Left ventricle myocardium inferior (tissue), 1 donor: Measurements from ENCODE around the gene TMPRSS7. TPM values are rescaled to one million over a fixed set of nuclear protein-coding genes. Genes with fewer than 3 reads are reported as not detected.
"Not testable (repeated sequence)": the region's sequence is repeated elsewhere in the genome, so short reads cannot be mapped to it uniquely, and the experiment has no call there.

Experiments used
- DNase-seq: peaks from one replicate; pipeline ENCODE4 v3.0.0-alpha.2; 2020
- H3K27ac ChIP-seq: fragments of 200-600 bp; replicated peaks from 2 replicates; pipeline ENCODE4 v1.8.0; 2021
- H3K27me3 ChIP-seq: fragments of 200-600 bp; 2 replicates; pipeline ENCODE4 v1.8.0; 2021; ENCODE audit warnings: low read depth
- H3K36me3 ChIP-seq: fragments of 200-600 bp; 2 replicates; pipeline ENCODE4 v1.8.0; 2021
- H3K4me1 ChIP-seq: fragments of 200-600 bp; 2 replicates; pipeline ENCODE4 v1.8.0; 2021
- H3K4me3 ChIP-seq: fragments of 200-600 bp; 2 replicates; pipeline ENCODE4 v1.8.0; 2021; ENCODE audit warnings: mild to moderate bottlenecking, moderate library complexity
- H3K9me3 ChIP-seq: fragments of 200-600 bp; replicated peaks from 2 replicates; pipeline ENCODE4 v1.8.0; 2021
- intact Hi-C: fragments of 100-400 bp; cut with micrococcal nuclease; formaldehyde crosslinking; loops from one replicate; pipeline ENCODE4 v1.11.0; 2022
- total RNA-seq: library from RNA; stranded (reverse); fragmentation: NEBNext Ultra II Directional; extraction: Animal tissue kit (Norgen Biotek cat#: 25700); gene quantifications from one replicate; pipeline ENCODE4 v1.2.1, GENCODE V29; 2021
- TF ChIP-seq, protein P1 (sequence below): fragments of 200-600 bp; IDR thresholded peaks from 2 replicates; pipeline ENCODE4 v1.8.0; 2021; ENCODE audit warnings: antibody characterized with exemption, mild to moderate bottlenecking, borderline replicate concordance
- donor health status: DM: no; HTN: yes; CAD: no; lungs with severe emphysema.

Gene TMPRSS7
- total RNA-seq, 1 donor from 2014 or later = not detected

GRCh38 chr3:112048911-112049310 lies 14.4 kb downstream of the TMPRSS7 start:
- intact Hi-C loops = no loop called here
- H3K27me3 ChIP-seq = peaks cover 9% of the 10 kb centered on the region
- H3K27ac ChIP-seq = no peak overlapping the region
- peaks cover 4% of the 10 kb centered on the region for H3K4me1 ChIP-seq
- TF ChIP-seq, protein P1, sequence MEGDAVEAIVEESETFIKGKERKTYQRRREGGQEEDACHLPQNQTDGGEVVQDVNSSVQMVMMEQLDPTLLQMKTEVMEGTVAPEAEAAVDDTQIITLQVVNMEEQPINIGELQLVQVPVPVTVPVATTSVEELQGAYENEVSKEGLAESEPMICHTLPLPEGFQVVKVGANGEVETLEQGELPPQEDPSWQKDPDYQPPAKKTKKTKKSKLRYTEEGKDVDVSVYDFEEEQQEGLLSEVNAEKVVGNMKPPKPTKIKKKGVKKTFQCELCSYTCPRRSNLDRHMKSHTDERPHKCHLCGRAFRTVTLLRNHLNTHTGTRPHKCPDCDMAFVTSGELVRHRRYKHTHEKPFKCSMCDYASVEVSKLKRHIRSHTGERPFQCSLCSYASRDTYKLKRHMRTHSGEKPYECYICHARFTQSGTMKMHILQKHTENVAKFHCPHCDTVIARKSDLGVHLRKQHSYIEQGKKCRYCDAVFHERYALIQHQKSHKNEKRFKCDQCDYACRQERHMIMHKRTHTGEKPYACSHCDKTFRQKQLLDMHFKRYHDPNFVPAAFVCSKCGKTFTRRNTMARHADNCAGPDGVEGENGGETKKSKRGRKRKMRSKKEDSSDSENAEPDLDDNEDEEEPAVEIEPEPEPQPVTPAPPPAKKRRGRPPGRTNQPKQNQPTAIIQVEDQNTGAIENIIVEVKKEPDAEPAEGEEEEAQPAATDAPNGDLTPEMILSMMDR = no peak
- H3K4me3 ChIP-seq = no peak overlapping the region
- no peak for DNase-seq
- H3K36me3 ChIP-seq = no peaks in the 10 kb centered on the region
- no peaks in the 10 kb centered on the region for H3K9me3 ChIP-seq

DNA sequence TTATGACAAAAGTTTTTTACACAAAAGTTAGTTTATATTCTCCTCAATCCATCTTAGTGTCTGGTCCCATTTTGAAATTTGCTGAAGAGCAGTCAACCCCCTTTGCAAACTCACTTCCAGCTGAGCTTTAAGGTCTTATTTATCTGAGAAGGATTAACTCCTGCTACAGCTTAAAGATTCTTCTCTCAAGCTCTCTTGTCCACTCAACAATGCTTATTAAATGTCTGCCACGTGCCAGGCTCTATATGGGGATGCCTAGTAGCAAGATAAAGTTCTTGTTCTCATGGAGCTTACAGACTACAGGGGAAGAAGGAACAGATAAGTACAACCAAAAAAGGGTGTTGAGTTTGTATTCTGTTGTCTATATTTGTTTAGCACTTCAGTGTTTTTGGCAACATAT lies 18.7 kb downstream of the TMPRSS7 start:
- Histone ChIP-seq H3K4me1 (no peaks in the 10 kb centered on the region), H3K36me3 (no peaks in the 10 kb centered on the region), H3K27me3 (peaks cover 24% of the 10 kb centered on the region), H3K27ac (no peak overlapping the region), H3K4me3 (no peak overlapping the region), H3K9me3 (no peaks in the 10 kb centered on the region)
- TF ChIP-seq, protein P1 = no peak
- intact Hi-C loops = no loop called here
- no peak for DNase-seq

DNA sequence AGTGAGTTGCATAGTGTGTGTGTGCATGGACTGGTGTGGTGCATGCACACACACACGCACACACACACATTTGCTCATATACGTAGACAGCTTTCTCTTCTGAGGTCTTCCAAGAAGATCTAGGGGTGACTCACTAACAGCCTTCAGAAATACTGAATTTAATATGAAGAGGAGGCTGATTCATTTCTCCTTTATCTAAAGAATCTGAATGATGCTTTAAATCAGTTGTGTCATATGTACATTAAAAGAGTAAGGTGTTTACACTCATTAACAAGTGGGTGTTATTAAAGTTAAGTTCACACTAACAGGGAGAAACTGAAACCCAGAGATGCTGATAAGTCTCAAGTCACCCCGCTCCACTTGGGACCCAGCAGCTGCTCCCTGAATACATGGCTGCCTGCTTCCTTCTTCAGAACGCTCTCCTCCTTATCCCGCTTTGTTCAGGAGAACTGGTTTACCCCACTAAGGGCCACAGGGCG lies 22.0 kb downstream of the TMPRSS7 start:
- intact Hi-C loops = no loop called here
- Histone ChIP-seq H3K4me3 (no peak overlapping the region), H3K27me3 (peaks cover 22% of the 10 kb centered on the region), H3K36me3 (no peaks in the 10 kb centered on the region), H3K4me1 (no peaks in the 10 kb centered on the region), H3K9me3 (no peaks in the 10 kb centered on the region), H3K27ac (no peak overlapping the region)
- TF ChIP-seq, protein P1 = no peak
- no peak for DNase-seq

DNA sequence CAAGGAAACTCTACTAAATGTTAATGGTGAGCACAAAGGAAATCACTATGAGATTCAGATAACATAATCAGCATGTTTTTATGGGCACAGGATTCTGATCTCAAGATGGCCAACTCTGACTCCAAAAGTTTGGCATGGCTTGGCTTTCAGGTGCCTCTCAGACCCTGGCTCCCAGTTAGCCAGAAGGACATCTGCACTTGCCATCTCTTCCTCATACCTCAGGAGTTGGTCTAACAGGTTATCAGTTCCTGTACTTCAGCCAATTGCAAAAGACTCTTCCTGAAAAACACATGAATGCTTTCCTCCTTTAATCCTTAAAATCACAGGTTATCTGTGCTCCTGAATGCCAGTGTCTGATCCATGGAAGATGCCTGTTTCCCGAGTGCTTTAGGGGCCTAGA lies 25.0 kb downstream of the TMPRSS7 start:
- Histone ChIP-seq H3K4me3 (no peak overlapping the region), H3K9me3 (no peaks in the 10 kb centered on the region), H3K27ac (no peak overlapping the region), H3K36me3 (no peaks in the 10 kb centered on the region), H3K27me3 (peaks cover 15% of the 10 kb centered on the region), H3K4me1 (no peaks in the 10 kb centered on the region)
- DNase-seq = no peak
- intact Hi-C loops = no loop called here
- TF ChIP-seq, protein P1 = no peak

DNA sequence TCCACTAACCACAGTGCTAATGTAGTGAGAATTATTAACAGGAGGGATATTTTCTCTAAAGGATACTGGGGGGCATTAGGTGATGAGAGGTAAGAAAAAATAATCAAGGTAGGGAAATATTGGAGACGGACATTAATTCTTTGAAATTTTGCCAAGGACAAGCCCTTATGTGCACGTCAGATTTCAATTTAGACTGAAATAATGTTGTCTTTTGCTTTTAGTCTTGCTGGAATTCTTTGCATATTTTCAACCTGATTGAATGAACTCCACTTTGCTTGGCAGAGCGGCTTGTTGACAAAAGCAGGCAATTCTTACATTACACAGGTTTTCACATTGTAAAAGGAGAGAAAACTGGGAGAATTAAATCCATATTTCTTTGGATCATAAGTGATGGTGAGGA lies 26.6 kb downstream of the TMPRSS7 start:
- DNase-seq = no peak
- TF ChIP-seq, protein P1 = no peak
- no peaks in the 10 kb centered on the region for H3K9me3 ChIP-seq
- intact Hi-C loops = no loop called here
- no peak overlapping the region for H3K27ac ChIP-seq
- no peaks in the 10 kb centered on the region for H3K4me1 ChIP-seq
- peaks cover 9% of the 10 kb centered on the region for H3K27me3 ChIP-seq
- no peaks in the 10 kb centered on the region for H3K36me3 ChIP-seq
- H3K4me3 ChIP-seq = no peak overlapping the region

- intact Hi-C loops, H3K4me1 ChIP-seq, H3K9me3 ChIP-seq, DNase-seq, H3K27me3 ChIP-seq, H3K27ac ChIP-seq, H3K4me3 ChIP-seq, H3K36me3 ChIP-seq: not testable (repeated sequence)
These were observed 38.0 kb downstream of the TMPRSS7 start for GRCh38 chr3:112072387-112073060.
